Keratinocyte (primary cell): Measurements from ENCODE around the gene HBP1. TPM values are rescaled to one million over a fixed set of nuclear protein-coding genes. Genes with fewer than 3 reads are reported as not detected.

Experiments used
- DNase-seq: peaks from one replicate; pipeline ENCODE4 v3.0.0-alpha.2; 2011; ENCODE audit warnings: low read depth, missing footprints, low spot score
- FAIRE-seq: peaks from 2 replicates; lab custom pipeline; 2011; peaks lifted over from hg19 to GRCh38; lab: Jason Lieb, UNC
- H2AFZ ChIP-seq: 2 replicates; pipeline ENCODE4 v1.6.0; 2012; ENCODE audit warnings: low read length, control low read depth, inconsistent platforms; ENCODE audit not compliant: control insufficient read depth
- H3K27ac ChIP-seq: 2 replicates; pipeline ENCODE4 v1.5.1; 2011; ENCODE audit warnings: low read length; ENCODE audit not compliant: control insufficient read depth, insufficient read depth
- H3K27me3 ChIP-seq: 3 replicates; pipeline ENCODE4 v1.6.0; 2011; ENCODE audit warnings: low read length; ENCODE audit not compliant: control insufficient read depth, insufficient read depth; ENCODE audit errors: extremely low read depth
- H3K36me3 ChIP-seq, 2 experiments: 2 replicates in 1 of 2; 3 replicates in 1 of 2; pipeline ENCODE4 v1.5.1; 2011; ENCODE audit warnings: low read length in 2 of 2, mild to moderate bottlenecking in 1 of 2; ENCODE audit not compliant: control insufficient read depth in 2 of 2, insufficient read depth in 2 of 2; ENCODE audit errors: extremely low read depth in 1 of 2
- H3K4me1 ChIP-seq: 3 replicates; pipeline ENCODE4 v1.5.1; 2011; ENCODE audit warnings: low read length; ENCODE audit not compliant: control insufficient read depth, insufficient read depth; ENCODE audit errors: extremely low read depth
- H3K4me2 ChIP-seq: 3 replicates; pipeline ENCODE4 v1.6.0; 2011; ENCODE audit warnings: low read depth, low read length; ENCODE audit not compliant: control insufficient read depth, insufficient read depth; ENCODE audit errors: extremely low read depth
- H3K4me3 ChIP-seq, 3 experiments: fragments of 200-600 bp in 1 of 3; sonication (generic) in 1 of 3; 2 replicates in 2 of 3; 3 replicates in 1 of 3; pipeline ENCODE4 v1.5.1; 2011 to 2016; ENCODE audit warnings: low read length in 3 of 3, mild to moderate bottlenecking in 3 of 3, control low read depth in 2 of 3, inconsistent platforms in 1 of 3, low read depth in 1 of 3, mixed read lengths in 1 of 3, mixed run types in 1 of 3, moderate library complexity in 1 of 3; ENCODE audit not compliant: control insufficient read depth in 2 of 3, insufficient read depth in 2 of 3; ENCODE audit errors: extremely low read depth in 1 of 3
- H3K79me2 ChIP-seq: 2 replicates; pipeline ENCODE4 v1.6.0; 2012; ENCODE audit warnings: low read length; ENCODE audit not compliant: control insufficient read depth, insufficient read depth
- H3K9ac ChIP-seq: 3 replicates; pipeline ENCODE4 v1.6.0; 2011; ENCODE audit warnings: low read length; ENCODE audit not compliant: control insufficient read depth, insufficient read depth; ENCODE audit errors: extremely low read depth
- H3K9me1 ChIP-seq: 3 replicates; pipeline ENCODE4 v1.6.0; 2011; ENCODE audit warnings: low read length; ENCODE audit not compliant: control insufficient read depth, insufficient read depth; ENCODE audit errors: extremely low read depth
- H3K9me3 ChIP-seq: 2 replicates; pipeline ENCODE4 v1.5.1; 2012; ENCODE audit warnings: low read depth, low read length; ENCODE audit not compliant: control insufficient read depth
- H4K20me1 ChIP-seq: 3 replicates; pipeline ENCODE4 v1.6.0; 2011; ENCODE audit warnings: low read length; ENCODE audit not compliant: control insufficient read depth, insufficient read depth; ENCODE audit errors: extremely low read depth
- CTCF ChIP-seq, 3 experiments: IDR thresholded peaks in 1 of 3; conservative IDR thresholded peaks in 1 of 3; optimal IDR thresholded peaks in 1 of 3; 2 replicates in 2 of 3; 3 replicates in 1 of 3; pipeline versions ENCODE3 to v1.5.1; 2011; ENCODE audit warnings: low read length in 3 of 3, mild to moderate bottlenecking in 3 of 3, moderate library complexity in 2 of 3, control low read depth in 1 of 3, inconsistent platforms in 1 of 3; ENCODE audit not compliant: insufficient read depth in 2 of 3; ENCODE audit errors: extremely low read depth in 1 of 3
- EZH2 ChIP-seq: IDR thresholded peaks from one replicate; pipeline ENCODE4 v1.6.1; 2012; ENCODE audit warnings: inconsistent platforms, mild to moderate bottlenecking, low read length, moderate library complexity
- dilution Hi-C: fragments of 300-500 bp; cut with MboI; formaldehyde crosslinking; loops from one replicate; pipeline ENCODE4 v1.7.0; 2020; ENCODE audit warnings: low sequenced_read_pairs; ENCODE audit not compliant: extremely low pct_ligation_motif_present
- polyA plus RNA-seq, 5 experiments: library from polyadenylated mRNA; depleted of rRNA in 3 of 5; stranded (reverse) in 3 of 5; stranded (forward) in 1 of 5; unstranded in 1 of 5; fragments of >200 nt; gene quantifications; 1 replicate in 1 of 5; 2 replicates in 3 of 5; 3 replicates in 1 of 5; pipeline versions ENCODE4 v1.2.1 to v1.2.3, GENCODE V29; 2011 to 2012; ENCODE audit warnings: missing spikeins in 2 of 5, low read depth in 1 of 5, low replicate concordance in 1 of 5

The HBP1 gene
- polyA plus RNA-seq, 1 donor (not counting 4 experiments of a cell fraction or from before 2014, with no cell fraction given), result 42.8 TPM

GRCh38 chr7:107170051-107170915 lies 1.5 kb downstream of the HBP1 start:
- Histone ChIP-seq H3K36me3 (no peaks in the 10 kb centered on the region), H3K9me1 (no peaks in the 10 kb centered on the region), H3K4me2 (peak overlapping the region; percentile 88), H3K9ac (peak overlapping the region; percentile 98), H3K79me2 (peaks cover 41% of the 10 kb centered on the region), H3K27ac (peak overlapping the region; percentile 98), H3K4me1 (peaks cover 6% of the 10 kb centered on the region), H3K27me3 (no peaks in the 10 kb centered on the region), H3K9me3 (no peaks in the 10 kb centered on the region), H4K20me1 (no peaks in the 10 kb centered on the region), H2AFZ (peak overlapping the region; percentile 63), H3K4me3 (peak overlapping the region; percentile 96 to 99 (median 98))
- FAIRE-seq (no peak), DNase-seq (no peak)
- no peak for TF ChIP-seq CTCF (optimal IDR thresholded peaks at IDR 0.05 in 1 of 3, IDR thresholded peaks at IDR 0.05 in 1 of 3, conservative IDR thresholded peaks at IDR 0.05 in 1 of 3; ENCODE audit: extremely low read depth in 1 of 3, insufficient read depth in 2 of 3, low read length in 3 of 3)
- TF ChIP-seq EZH2, result no peak
- dilution Hi-C loops, result no loop called here

GRCh38 chr7:107171496-107171895 lies 2.7 kb downstream of the HBP1 start:
- Histone ChIP-seq H3K9me3 (no peaks in the 10 kb centered on the region), H3K27me3 (no peaks in the 10 kb centered on the region), H3K9me1 (no peaks in the 10 kb centered on the region), H3K79me2 (peaks cover 45% of the 10 kb centered on the region), H4K20me1 (no peaks in the 10 kb centered on the region), H3K27ac (no peak overlapping the region), H3K4me2 (no peak overlapping the region), H3K9ac (no peak overlapping the region), H3K4me3 (no peak overlapping the region), H3K36me3 (no peaks in the 10 kb centered on the region), H3K4me1 (peaks cover 6% of the 10 kb centered on the region), H2AFZ (no peak overlapping the region)
- dilution Hi-C loops, result no loop called here
- no peak for FAIRE-seq
- no peak for DNase-seq
- TF ChIP-seq EZH2 (no peak), CTCF (optimal IDR thresholded peaks at IDR 0.05 in 1 of 3, IDR thresholded peaks at IDR 0.05 in 1 of 3, conservative IDR thresholded peaks at IDR 0.05 in 1 of 3; ENCODE audit: extremely low read depth in 1 of 3, insufficient read depth in 2 of 3, low read length in 3 of 3) (no peak)
